ENCODE data around the gene CNTNAP5. TPM values are rescaled to one million over a fixed set of nuclear protein-coding genes. Genes with fewer than 3 reads are reported as not detected.

Gene CNTNAP5
- total and polyA plus RNA-seq, 12 donors, result 0.08 to 4.9 (median 0.96) TPM; not detected in 5

- H3K27me3 ChIP-seq, result no peaks in the 10 kb centered on the region
- no peak for TF ChIP-seq CTCF (IDR thresholded peaks at IDR 0.05)
- no peak for TF ChIP-seq POLR2A (IDR thresholded peaks at IDR 0.05)
- H3K27ac ChIP-seq, result no peak overlapping the region
- no peak overlapping the region for H3K4me3 ChIP-seq
- no peaks in the 10 kb centered on the region for H3K9me3 ChIP-seq (replicated peaks in 1 of 3)
- H3K4me1 ChIP-seq (replicated peaks in 1 of 2), result no peaks in the 10 kb centered on the region
- WGBS, 4 donors, result 25 to 42% (median 37%) methylated on average over 4 of the region's 4 CpGs
- no peaks in the 10 kb centered on the region for H3K36me3 ChIP-seq (replicated peaks in 1 of 2)
- no peak for DNase-seq
- intact Hi-C loops (cut with DNase I), result no loop called here
Measured at GRCh38 chr2:124480958-124481357, 455.9 kb downstream of the CNTNAP5 start.

GRCh38 chr2:124482044-124482443 lies 457.0 kb downstream of the CNTNAP5 start:
- 55 to 62% (median 59%) methylated on average over 8 of the region's 8 CpGs for WGBS, 4 donors
- no peaks in the 10 kb centered on the region for H3K9me3 ChIP-seq (replicated peaks in 1 of 3)
- H3K4me1 ChIP-seq (replicated peaks in 1 of 2), result no peaks in the 10 kb centered on the region
- H3K4me3 ChIP-seq, result no peak overlapping the region
- intact Hi-C loops (cut with DNase I), result no loop called here
- no peaks in the 10 kb centered on the region for H3K36me3 ChIP-seq (replicated peaks in 1 of 2)
- no peak overlapping the region for H3K27ac ChIP-seq
- H3K27me3 ChIP-seq, result no peaks in the 10 kb centered on the region
- TF ChIP-seq CTCF (IDR thresholded peaks at IDR 0.05), result no peak
- no peak for TF ChIP-seq POLR2A (IDR thresholded peaks at IDR 0.05)
- DNase-seq, result no peak

- 75 to 81% (median 76%) methylated on average over 5 to 6 of the region's 6 CpGs for WGBS, 4 donors
- Histone ChIP-seq H3K27ac (no peak overlapping the region), H3K27me3 (no peaks in the 10 kb centered on the region), H3K9me3 (replicated peaks in 1 of 3) (no peaks in the 10 kb centered on the region), H3K4me1 (replicated peaks in 1 of 2) (no peaks in the 10 kb centered on the region), H3K36me3 (replicated peaks in 1 of 2) (no peaks in the 10 kb centered on the region), H3K4me3 (no peak overlapping the region)
- intact Hi-C loops (cut with DNase I), result no loop called here
- TF ChIP-seq POLR2A (IDR thresholded peaks at IDR 0.05), result no peak
- no peak for TF ChIP-seq CTCF (IDR thresholded peaks at IDR 0.05)
- no peak for DNase-seq
Measured at GRCh38 chr2:124482551-124482950, 457.5 kb downstream of the CNTNAP5 start.

- intact Hi-C loops (cut with DNase I), result no loop called here
- TF ChIP-seq CTCF (IDR thresholded peaks at IDR 0.05) (no peak), POLR2A (IDR thresholded peaks at IDR 0.05) (no peak)
- H3K4me3 ChIP-seq, result no peak overlapping the region
- no peak for DNase-seq
- H3K36me3 ChIP-seq (replicated peaks in 1 of 2), result no peaks in the 10 kb centered on the region
- 78 to 89% (median 88%) methylated on average over 5 of the region's 5 CpGs for WGBS, 4 donors
- H3K27ac ChIP-seq, result no peak overlapping the region
- H3K27me3 ChIP-seq, result no peaks in the 10 kb centered on the region
- H3K4me1 ChIP-seq (replicated peaks in 1 of 2), result no peaks in the 10 kb centered on the region
- no peaks in the 10 kb centered on the region for H3K9me3 ChIP-seq (replicated peaks in 1 of 3)
Measured at GRCh38 chr2:124485659-124486058, 460.6 kb downstream of the CNTNAP5 start.
